Adrenal gland (tissue), 5 donors: ENCODE measurements around the gene TLCD1.

Experiments
- POLR2A ChIP-seq, 2 donors: fragments of 450-650 bp; IDR thresholded peaks; one replicate each; pipeline ENCODE4 v1.6.1; 2017; ENCODE audit warnings: antibody characterized with exemption in 2 of 2, mild to moderate bottlenecking in 2 of 2, moderate library complexity in 1 of 2
- TF ChIP-seq, protein P1 (sequence below), 6 experiments: fragments of 450-650 bp in 4 of 6; fragments of 200-600 bp in 2 of 6; sonication (generic) in 1 of 6; IDR thresholded peaks; 1 replicate in 5 of 6; 2 replicates in 1 of 6; pipeline versions ENCODE4 v1.5.1 to v1.8.0; 2016 to 2021; ENCODE audit warnings: antibody characterized with exemption in 6 of 6, mild to moderate bottlenecking in 2 of 6, moderate library complexity in 1 of 6
- donor health status: DM: no; HTN: no; CAD: no.

DNA sequence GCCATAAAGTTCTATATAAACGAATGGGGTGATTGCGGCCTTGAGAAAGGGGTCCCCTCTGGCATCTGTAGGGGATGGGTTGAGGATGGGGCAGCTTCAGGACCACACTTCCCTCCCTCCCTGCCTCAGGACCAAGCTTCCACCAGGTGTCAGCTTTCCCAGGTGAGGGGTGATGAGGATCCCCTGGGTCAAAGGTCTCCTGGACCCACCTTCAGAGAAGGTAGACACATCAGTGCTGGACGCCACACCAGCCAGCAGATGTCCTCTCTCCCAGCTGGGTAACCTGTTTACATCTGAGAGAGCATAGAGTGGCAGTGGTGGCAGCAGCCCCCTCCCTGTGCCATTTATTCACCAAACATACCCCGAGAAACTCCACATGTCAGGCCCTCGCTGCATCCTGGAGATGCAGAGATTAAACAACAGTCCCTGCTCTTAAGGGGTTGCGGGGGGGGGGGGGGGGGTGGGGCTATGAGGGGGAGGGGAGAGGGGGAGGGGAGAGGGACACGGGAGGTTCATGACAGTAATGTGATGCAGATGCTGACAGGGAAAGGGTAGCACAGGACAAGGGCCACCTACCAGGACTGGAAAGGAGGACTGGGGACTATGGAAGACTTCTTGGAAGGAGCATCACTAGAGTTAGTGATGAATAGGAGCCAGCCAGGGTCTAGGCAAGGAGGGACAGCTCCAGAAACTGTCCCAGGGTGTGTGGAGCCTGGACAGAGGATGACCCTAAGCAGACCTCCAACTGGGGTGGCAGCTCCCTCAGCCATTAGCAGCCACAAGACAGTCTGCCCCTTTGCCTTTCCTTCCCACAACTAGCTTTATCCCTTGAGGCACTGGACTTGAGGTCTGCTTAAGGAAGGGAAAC is 19.3 kb downstream of the TLCD1 start:
- TF ChIP-seq, protein P1, sequence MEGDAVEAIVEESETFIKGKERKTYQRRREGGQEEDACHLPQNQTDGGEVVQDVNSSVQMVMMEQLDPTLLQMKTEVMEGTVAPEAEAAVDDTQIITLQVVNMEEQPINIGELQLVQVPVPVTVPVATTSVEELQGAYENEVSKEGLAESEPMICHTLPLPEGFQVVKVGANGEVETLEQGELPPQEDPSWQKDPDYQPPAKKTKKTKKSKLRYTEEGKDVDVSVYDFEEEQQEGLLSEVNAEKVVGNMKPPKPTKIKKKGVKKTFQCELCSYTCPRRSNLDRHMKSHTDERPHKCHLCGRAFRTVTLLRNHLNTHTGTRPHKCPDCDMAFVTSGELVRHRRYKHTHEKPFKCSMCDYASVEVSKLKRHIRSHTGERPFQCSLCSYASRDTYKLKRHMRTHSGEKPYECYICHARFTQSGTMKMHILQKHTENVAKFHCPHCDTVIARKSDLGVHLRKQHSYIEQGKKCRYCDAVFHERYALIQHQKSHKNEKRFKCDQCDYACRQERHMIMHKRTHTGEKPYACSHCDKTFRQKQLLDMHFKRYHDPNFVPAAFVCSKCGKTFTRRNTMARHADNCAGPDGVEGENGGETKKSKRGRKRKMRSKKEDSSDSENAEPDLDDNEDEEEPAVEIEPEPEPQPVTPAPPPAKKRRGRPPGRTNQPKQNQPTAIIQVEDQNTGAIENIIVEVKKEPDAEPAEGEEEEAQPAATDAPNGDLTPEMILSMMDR (IDR thresholded peaks at IDR 0.05): no peak
- TF ChIP-seq POLR2A (IDR thresholded peaks at IDR 0.05): no peak
